Measurements from ENCODE around the gene ZNRF2. TPM values are rescaled to one million over a fixed set of nuclear protein-coding genes. Genes with fewer than 3 reads are reported as not detected.

The ZNRF2 gene
- polyA plus RNA-seq, 1 of the 3 experiments (the other 2 are of a cell fraction), result 4.0 TPM

- Histone ChIP-seq H3K36me3 (replicated peaks in 1 of 2; ENCODE audit: control insufficient read depth in 1 of 2, insufficient read depth in 2 of 2, low read length in 1 of 2) (no peaks in the 10 kb centered on the region), H3K9me3 (no peaks in the 10 kb centered on the region), H3K9me2 (no peaks in the 10 kb centered on the region), H3K4me2 (peak overlapping the region; percentile 59), H2AFZ (ENCODE audit: low read depth) (peak overlapping the region; percentile 48; the same call in 1 of the 2 replicates), H3K9ac (peak overlapping the region; percentile 10; the same call in 1 of the 2 replicates), H3K27me3 (ENCODE audit: insufficient read depth) (no peaks in the 10 kb centered on the region), H3F3A (replicated peaks; ENCODE audit: insufficient read depth) (no peaks in the 10 kb centered on the region), H3K27ac (ENCODE audit: low read depth in 2 of 2, low read length in 1 of 2) (peak overlapping the region in 1 of 2 experiments; percentile 43; a peak in 2 of 4 replicates), H3K4me3 (ENCODE audit: low read depth in 2 of 2, low read length in 1 of 2) (peak overlapping the region; percentile 17 to 32; a peak in 2 of 4 replicates), H3K4me1 (ENCODE audit: control insufficient read depth in 1 of 2, insufficient read depth in 2 of 2, low read depth in 1 of 2, low read length in 1 of 2) (peaks cover 10 to 25% of the 10 kb centered on the region in 2 experiments; a peak in 3 of 4 replicates), H3K79me2 (ENCODE audit: insufficient read depth) (peaks cover 58% of the 10 kb centered on the region), H4K20me1 (ENCODE audit: insufficient read depth) (no peaks in the 10 kb centered on the region)
- DNase-seq, result no peak
- TF ChIP-seq RFX5 (IDR thresholded peaks at IDR 0.05; ENCODE audit: low read length) (no peak), JUND (IDR thresholded peaks at IDR 0.05) (no peak), MXI1 (IDR thresholded peaks at IDR 0.05; ENCODE audit: low read depth, low read length) (no peak), NRF1 (IDR thresholded peaks at IDR 0.05; ENCODE audit: low read depth, low read length) (no peak), SMC3 (IDR thresholded peaks at IDR 0.05; ENCODE audit: low read depth, low read length) (no peak)
- ChIA-PET POLR2A (no interaction called here), CTCF (interaction anchor here (0.7 to 1.5 kb wide), 3 partner anchors 9 to 243 kb away, joined by 3 to 5 read pairs (median 3); no protein-coding TSS in a partner anchor)
- WGBS (ENCODE audit: low lambda C conversion rate), result 89% methylated on average over 2 of the region's 2 CpGs
Observed at GRCh38 chr7:30321882-30322192, 37.4 kb downstream of the ZNRF2 start.

GRCh38 chr7:30322271-30323005 lies 38.0 kb downstream of the ZNRF2 start:
- peaks cover 58% of the 10 kb centered on the region for H3K79me2 ChIP-seq (ENCODE audit: insufficient read depth)
- no peak for DNase-seq
- no peak for TF ChIP-seq CTCF (IDR thresholded peaks at IDR 0.05)
- 83% methylated on average over 4 of the region's 4 CpGs for WGBS (ENCODE audit: low lambda C conversion rate)
- no peak overlapping the region for H3K9ac ChIP-seq
- no peaks in the 10 kb centered on the region for H3K36me3 ChIP-seq (replicated peaks in 1 of 2; ENCODE audit: control insufficient read depth in 1 of 2, insufficient read depth in 2 of 2, low read length in 1 of 2)
- no peaks in the 10 kb centered on the region for H3K9me2 ChIP-seq
- H3F3A ChIP-seq (replicated peaks; ENCODE audit: insufficient read depth), result no peaks in the 10 kb centered on the region
- no peak overlapping the region for H2AFZ ChIP-seq (ENCODE audit: low read depth)
- H3K4me1 ChIP-seq (ENCODE audit: control insufficient read depth in 1 of 2, insufficient read depth in 2 of 2, low read depth in 1 of 2, low read length in 1 of 2), result peaks cover 10 to 19% of the 10 kb centered on the region in 2 experiments; a peak in 3 of 4 replicates
- peak overlapping the region in 1 of 2 experiments; percentile 4; a peak in 1 of 4 replicates for H3K27ac ChIP-seq (ENCODE audit: low read depth in 2 of 2, low read length in 1 of 2)
- POLR2A ChIA-PET, result no interaction called here
- 0 out of 2 replicates have a peak overlapping the region, but pooled peaks have one; percentile 59 for H3K4me2 ChIP-seq
- CTCF ChIA-PET, result interaction anchor here (0.7 to 1.5 kb wide), 5 partner anchors 9 to 242 kb away, joined by 3 to 6 read pairs (median 3); no protein-coding TSS in a partner anchor
- H3K27me3 ChIP-seq (ENCODE audit: insufficient read depth), result no peaks in the 10 kb centered on the region
- no peak overlapping the region for H3K4me3 ChIP-seq (ENCODE audit: low read depth in 2 of 2, low read length in 1 of 2)
- H3K9me3 ChIP-seq, result no peaks in the 10 kb centered on the region
- no peaks in the 10 kb centered on the region for H4K20me1 ChIP-seq (ENCODE audit: insufficient read depth)

- Histone ChIP-seq H4K20me1 (ENCODE audit: insufficient read depth) (peaks cover 4% of the 10 kb centered on the region; the same call in 1 of the 2 replicates), H3K36me3 (replicated peaks in 1 of 2; ENCODE audit: control insufficient read depth in 1 of 2, insufficient read depth in 2 of 2, low read length in 1 of 2) (no peaks in the 10 kb centered on the region), H3F3A (replicated peaks; ENCODE audit: insufficient read depth) (peaks cover 3% of the 10 kb centered on the region), H3K9ac (no peak overlapping the region), H2AFZ (ENCODE audit: low read depth) (no peak overlapping the region), H3K9me2 (no peaks in the 10 kb centered on the region), H3K27me3 (ENCODE audit: insufficient read depth) (no peaks in the 10 kb centered on the region), H3K27ac (ENCODE audit: low read depth in 2 of 2, low read length in 1 of 2) (no peak overlapping the region), H3K4me1 (ENCODE audit: control insufficient read depth in 1 of 2, insufficient read depth in 2 of 2, low read depth in 1 of 2, low read length in 1 of 2) (peaks cover 14% of the 10 kb centered on the region in 2 experiments; a peak in 3 of 4 replicates), H3K79me2 (ENCODE audit: insufficient read depth) (peaks cover 62% of the 10 kb centered on the region), H3K9me3 (no peaks in the 10 kb centered on the region), H3K4me3 (ENCODE audit: low read depth in 2 of 2, low read length in 1 of 2) (no peak overlapping the region), H3K4me2 (no peak overlapping the region)
- DNase-seq, result no peak
- WGBS (ENCODE audit: low lambda C conversion rate), result 89% methylated on average over 2 of the region's 2 CpGs
- ChIA-PET CTCF (interaction anchor here (1.0 to 1.5 kb wide), 4 partner anchors 9 to 242 kb away, joined by 3 to 6 read pairs (median 4); no protein-coding TSS in a partner anchor), POLR2A (no interaction called here)
- no peak for TF ChIP-seq POLR2AphosphoS5 (IDR thresholded peaks at IDR 0.05; ENCODE audit: low read depth, low read length)
- no peak for TF ChIP-seq RCOR1 (IDR thresholded peaks at IDR 0.05; ENCODE audit: low read length)
- TF ChIP-seq GATA2 (CRISPR knock-in tag; IDR thresholded peaks at IDR 0.05), result no peak
- TF ChIP-seq USF2 (IDR thresholded peaks at IDR 0.05; ENCODE audit: borderline replicate concordance, low read depth, low read length), result no peak
- no peak for TF ChIP-seq CHD2 (IDR thresholded peaks at IDR 0.05; ENCODE audit: low read length, partially characterized antibody)
- TF ChIP-seq ZBTB33 (IDR thresholded peaks at IDR 0.05; ENCODE audit: borderline replicate concordance, low read depth), result no peak
- TF ChIP-seq SIN3A (IDR thresholded peaks at IDR 0.05; ENCODE audit: borderline replicate concordance, low read depth, low read length), result no peak
- TF ChIP-seq GABPA (IDR thresholded peaks at IDR 0.05; ENCODE audit: low read depth), result no peak
- TF ChIP-seq PBX3 (IDR thresholded peaks at IDR 0.05), result no peak
- TF ChIP-seq FOXM1 (IDR thresholded peaks at IDR 0.05; ENCODE audit: low read depth), result no peak
Observed at GRCh38 chr7:30323006-30323355, 38.6 kb downstream of the ZNRF2 start.
